ELR (cell line): ENCODE data around the gene LAMB1.
A peak's percentile ranks its signal among the peaks of the same experiment; 100 is the strongest.

Experiments
- DNase-seq: peaks from one replicate; pipeline ENCODE4 v3.0.0-alpha.2; 2015; ENCODE audit warnings: low read depth

Gene LAMB1

DNA sequence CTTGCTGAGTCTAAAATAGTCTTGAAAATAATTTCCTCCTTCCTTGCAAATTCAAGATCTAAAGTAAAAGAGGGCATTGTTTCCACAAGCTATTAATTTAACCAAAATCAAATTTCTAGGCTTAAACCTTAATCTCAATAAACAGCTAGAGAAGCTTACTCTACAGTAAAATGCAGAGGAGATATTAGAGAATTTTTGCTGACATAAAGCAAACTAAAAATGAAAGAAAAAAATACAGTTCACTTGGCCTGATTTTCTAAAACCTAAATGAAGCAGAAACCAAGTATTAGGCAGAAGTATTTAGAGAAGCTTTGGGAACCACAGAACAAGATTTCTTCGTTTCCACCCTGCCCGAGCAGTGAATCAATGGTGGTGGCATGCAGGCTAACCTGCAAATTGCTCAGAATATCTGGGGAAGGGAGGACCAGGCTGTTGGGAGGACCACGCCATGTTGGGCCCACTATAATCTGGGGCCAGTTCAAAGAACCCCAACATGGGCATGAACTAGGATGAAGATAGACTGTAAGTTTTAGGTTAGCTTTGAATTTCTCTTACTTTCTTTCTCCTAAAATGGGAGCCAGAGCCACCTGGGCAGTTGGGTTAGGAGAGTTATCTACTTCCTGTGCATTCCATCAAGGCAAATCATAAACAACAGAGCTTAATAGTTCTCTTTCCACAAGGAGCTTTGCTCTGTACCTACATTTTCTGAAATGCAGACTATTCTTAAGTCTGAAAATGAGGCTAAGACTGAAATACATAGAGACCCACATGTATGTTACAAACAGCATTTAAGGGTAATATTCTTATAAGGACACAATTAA is 4.1 kb downstream of the LAMB1 start:
- DNase-seq, result peak; percentile 29

DNA sequence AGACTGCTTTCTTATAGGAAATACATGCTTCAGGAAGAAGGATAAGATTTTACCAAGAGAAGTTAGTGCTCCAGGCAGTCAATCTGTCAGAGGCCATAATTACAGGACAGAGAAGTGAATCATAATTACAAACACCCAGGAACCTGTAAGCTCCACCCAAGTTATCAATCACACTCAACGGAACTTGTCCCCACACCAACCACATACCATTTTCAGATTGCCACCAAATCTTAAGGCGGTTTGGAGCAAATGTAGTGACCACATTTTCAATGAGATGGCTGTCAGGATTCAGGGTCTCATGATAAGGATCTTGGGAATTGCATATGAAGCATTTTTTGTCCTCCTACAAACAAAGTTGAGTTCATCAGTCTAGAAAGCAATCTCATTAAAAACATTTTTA is 4.8 kb downstream of the LAMB1 start:
- peak; percentile 38 for DNase-seq

DNA sequence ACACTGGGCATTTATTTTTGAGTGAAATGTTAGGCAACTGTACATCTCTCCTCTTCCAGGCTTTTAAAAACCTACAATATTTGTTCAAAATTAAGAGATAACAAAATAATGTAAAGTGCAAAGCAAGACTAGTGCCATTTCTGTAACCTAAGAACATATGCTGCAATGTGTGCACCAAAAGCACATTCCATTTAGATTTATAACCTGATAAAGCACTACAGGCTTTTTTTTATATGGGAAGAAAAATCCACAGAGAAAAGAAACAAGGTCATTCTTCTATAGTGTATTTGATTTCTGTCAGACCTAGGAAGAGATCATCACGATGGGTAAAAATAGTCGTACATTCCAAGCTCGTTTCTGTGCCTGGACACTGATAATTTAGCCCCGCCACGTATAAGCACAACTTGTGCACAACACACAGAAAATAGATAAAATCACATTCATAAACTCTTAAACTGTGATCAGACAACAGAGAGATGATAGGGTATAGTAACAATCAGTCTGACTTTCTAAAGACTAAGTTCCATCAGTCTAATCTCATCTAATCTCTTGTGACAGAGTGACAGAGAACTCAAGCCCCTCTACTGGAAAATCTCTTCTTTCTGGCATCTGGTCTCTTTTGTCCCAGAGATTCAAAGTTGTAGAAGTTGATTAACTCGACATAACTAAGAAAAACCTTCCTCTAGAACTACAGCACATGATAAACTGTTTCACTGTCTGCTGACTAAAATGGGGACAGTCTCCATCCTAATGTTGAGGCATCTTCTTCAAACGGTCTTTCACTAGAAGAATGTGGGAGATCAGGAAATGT is 6.7 kb downstream of the LAMB1 start:
- peak; percentile 79 for DNase-seq

DNA sequence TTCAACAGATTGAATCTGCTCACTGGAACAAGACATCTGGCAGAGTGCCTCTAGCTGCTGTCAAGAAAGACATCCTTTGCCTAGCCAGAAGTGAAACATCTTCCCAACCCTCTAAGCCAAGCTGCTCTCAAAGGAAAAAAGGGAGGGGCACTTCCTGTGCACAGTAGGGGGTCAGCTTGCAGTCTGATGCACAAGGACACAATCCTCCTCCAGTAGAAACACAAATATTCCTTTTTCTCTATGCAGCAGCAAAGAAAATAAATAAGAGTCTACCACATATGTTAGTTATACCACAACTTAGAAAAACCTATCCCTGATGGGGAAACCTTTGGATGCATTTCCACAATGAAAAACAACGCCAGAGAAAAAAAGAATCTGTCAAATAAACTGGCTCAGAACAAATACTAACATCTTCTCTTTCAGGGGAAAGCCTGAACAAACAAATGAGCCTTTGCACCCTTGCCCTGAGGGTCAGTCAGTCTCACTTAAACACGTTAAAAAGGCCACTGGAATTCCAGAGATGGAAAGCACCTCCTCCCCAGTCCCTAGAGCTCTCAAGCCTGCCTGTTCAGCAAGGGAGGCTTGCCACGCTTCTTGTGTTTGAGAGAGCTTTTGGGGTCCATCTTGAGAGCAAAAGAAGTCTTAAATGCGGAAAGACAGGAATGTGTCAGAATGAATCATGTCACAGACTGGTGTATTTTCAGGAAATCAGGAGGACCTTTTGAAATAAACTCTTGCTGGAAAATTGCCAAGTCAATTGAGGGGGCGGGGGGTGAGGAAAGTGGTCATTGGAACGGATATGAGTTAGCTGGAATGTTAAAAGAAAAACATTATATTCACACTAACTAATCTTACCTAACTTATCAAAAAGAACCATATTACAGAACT is 7.5 kb downstream of the LAMB1 start:
- DNase-seq, result peak; percentile 94

DNA sequence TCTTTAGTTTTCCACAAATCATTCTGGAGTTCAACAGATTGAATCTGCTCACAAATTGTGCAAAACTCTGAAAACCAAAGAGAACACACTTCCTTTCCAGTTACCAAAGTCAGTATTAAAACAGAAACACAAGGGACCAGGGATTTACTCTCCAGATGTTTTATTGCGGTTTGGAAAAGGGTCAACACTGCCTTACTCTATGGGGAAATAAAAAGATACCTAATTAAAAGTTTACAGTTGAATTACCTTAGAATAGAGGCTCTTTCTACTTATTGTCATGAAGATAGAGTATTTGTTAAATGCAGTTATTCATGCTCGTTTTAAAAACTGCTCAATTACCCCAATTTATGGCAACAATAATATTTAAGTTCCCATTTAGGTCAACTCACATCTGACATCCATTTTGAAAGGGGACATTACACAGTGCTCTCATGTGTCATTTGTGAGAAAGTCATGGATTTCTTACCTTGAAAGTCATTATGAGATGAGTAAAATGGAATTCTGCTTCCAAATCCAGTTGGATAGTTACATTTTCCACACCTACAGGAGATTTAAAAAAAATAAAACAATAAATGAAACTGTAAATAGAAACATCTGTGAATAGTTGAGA is 8.4 kb downstream of the LAMB1 start:
- no peak for DNase-seq

DNA sequence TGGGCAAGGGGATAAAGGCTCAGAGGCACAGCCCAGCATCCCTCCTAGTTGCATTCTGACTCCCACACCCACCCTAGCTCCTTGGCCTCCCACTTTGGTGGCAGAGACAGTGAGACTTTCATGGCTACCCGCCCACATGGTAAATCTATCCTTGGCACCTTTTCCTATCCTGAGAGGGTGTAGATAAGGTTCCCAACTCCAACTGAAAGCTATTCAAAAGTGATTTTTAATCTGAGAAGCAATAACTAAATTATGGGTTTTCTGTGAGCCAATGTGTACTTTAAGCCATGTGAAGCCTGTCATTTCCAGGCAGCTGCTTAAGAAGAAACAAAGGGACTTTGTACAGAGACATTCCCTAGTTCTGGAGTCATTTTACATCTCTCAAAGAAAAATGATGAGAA is 9.1 kb downstream of the LAMB1 start:
- DNase-seq, result no peak

DNA sequence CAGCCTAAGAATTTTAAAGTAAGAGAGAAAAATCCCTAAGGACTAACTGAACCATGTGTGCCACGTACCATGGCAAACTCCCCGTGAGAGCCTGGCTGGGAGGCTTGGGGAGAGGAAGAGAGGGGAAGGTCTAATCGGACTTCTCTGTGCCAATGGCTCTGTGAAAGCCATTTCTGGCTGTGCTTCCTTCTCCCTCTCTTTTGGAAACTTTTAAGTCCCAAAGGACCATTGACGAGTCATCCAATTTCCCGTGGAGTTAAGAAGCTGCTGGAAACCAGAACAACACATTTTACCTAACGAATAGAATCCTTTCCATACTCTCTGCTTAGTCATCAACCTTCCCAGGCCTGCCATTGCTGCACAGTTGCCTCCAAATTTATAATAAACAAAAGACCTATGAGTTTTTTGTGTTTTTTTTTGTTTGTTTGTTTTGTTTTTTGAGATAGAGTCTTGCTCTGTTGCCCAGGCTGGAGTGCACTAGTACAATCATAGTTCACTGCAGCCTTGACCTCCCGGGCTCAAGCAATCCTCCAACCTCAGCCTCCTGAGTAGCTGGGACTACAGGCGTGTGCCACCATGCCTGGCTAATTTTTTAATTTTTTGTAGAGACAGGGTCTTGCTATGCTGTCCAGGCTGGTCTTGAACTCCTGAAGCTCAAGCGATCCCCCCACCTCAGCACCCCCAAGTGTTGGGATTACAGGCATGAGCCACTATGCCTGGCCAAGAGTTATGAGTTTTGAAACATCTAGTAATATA is 13.2 kb downstream of the LAMB1 start:
- peak; percentile 55 for DNase-seq

DNA sequence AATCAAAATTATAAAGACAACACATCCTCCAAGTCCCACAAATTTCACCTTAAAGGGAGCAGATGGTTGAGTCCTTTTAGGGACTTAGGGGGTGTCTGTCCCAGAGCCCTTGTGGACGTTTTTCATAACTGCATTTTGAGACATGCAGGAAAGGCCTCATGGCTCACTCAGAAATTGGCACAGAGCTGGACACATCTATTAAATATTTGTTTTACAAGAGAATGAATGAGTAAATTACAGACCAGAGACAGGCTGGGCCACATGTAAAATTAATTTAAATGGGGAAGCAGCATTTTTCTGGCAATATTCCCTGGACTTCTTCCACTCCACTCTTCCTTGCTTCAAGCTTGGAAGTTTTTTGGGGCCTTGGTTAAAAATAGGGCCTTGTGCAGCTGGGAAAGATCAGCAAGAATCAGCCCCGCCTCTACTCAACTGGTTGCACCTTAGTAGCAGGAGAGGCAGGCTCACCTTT is 20.0 kb downstream of the LAMB1 start:
- DNase-seq, result peak; percentile 16

DNA sequence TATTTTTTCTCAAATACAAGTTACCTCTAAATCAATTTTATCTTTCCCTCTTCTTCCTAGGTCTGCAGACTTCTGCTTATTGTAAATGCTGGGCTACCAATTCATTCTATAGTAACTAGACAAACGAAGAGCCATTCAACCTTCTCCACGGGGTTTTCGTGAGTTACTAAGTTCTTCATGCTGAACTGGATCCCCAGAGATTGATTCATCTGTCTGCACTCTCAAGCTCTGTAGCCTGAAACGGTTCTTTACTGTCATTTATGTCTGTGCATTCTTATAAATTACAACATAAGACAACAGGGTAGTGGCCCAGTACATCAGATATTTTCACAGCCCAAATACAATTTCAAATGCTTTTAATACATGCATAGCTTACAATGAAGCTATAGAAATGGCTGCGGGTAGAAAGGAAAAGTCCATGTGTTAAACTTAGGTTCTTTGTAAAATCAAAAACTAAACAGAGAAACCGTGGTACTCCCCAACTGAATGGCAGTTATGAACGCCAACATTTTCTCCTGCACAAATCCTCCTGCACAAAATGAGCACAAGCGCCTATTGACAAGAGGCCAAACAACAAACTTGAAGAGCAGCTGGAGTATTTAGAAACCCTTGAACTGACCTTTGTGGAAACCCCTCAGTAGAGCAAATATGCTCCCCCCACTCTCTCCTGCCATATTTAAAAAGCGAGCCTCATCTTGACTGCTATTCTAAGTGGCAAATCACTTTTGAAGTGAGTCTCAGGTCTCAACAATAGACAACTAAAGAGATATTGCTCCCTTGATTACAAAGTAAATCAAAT is 20.7 kb downstream of the LAMB1 start:
- DNase-seq, result no peak

DNA sequence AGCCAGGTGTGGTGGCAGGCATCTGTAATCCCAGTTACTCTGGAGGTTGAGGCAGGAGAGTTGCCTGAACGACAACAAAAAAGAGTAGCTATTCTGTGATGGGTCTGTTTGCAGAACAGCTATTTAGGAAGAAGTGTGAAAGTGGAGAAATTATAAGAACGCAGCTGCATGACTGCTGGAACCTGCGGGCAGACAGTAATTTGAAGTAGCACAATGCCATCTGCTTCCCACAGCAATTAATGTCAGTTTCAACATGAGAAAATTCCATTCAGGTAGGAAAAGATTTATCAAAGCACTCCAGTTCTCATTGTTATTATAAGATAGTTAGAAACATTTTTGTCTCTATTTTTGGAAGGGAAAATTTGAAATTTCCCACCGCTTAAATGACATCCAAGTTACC is 21.5 kb downstream of the LAMB1 start:
- DNase-seq, result no peak

DNA sequence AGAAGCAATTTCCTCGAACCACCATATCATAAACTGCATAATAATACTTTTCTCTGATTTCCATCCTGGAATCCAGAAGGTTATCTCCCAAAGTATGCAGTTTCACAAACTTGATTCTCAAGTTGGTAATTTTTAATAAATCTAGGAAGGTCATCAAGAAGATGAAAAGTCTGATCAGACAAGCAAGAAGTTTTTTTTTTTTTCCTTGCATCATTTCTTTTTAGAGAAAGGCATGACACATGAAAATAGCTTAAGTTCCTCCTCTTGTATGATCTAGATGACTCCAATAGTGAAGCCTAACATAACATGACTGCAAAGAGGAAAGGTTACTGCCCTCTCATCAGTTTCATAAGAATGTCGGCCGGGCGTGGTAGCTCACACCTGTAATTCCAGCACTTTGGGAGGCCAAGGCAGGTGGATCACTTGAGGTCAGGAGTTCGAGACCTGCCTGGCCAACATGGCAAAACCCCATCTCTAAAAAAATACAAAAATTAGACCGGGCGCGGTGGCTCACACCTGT is 22.2 kb downstream of the LAMB1 start:
- DNase-seq, result no peak

DNA sequence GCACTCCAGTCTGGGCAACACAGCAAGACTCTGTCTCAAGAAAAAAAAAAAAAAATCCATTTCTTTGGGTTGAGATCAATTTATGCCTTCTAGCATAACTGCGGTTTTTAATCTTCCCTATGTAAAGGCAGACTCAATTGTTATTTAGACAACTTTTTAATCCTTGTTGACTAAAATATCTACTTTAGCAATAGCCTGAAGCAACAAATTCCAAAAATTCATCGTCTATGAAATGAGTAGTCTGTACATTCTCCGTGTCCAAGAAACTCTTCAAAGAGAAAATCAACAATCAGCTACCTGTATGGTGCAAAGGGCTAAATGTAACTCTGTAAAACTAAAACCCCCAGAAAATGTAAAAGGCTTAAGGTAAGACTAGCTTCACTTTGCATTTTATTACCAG is 22.8 kb downstream of the LAMB1 start:
- DNase-seq, result no peak

DNA sequence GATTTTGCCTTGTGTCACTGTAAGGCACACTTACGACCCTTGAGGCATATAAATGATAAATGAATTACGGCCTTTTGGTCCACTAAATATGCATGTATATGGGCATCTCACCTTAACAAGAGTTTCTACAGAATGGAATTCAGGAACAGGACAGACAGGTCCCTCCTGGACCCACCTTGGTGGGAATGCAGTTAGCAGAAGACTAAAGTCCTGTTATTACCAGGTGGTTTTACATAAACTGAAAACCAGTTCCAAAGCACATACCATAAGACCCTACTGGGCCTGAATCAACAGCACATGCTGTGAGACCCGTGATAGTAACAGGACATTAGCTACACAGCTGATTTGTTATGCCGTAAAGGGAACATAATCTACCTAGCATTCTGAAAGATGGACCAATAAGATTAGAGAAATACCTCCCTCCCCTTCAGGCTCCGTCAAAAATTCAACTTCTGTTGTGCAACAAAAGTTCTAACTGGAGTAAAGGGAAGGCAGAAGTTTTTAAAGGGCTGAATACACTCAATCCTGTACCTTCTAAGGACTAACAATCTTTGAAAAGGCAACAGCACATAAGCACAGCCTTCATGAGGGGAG is 24.0 kb downstream of the LAMB1 start:
- DNase-seq, result no peak

DNA sequence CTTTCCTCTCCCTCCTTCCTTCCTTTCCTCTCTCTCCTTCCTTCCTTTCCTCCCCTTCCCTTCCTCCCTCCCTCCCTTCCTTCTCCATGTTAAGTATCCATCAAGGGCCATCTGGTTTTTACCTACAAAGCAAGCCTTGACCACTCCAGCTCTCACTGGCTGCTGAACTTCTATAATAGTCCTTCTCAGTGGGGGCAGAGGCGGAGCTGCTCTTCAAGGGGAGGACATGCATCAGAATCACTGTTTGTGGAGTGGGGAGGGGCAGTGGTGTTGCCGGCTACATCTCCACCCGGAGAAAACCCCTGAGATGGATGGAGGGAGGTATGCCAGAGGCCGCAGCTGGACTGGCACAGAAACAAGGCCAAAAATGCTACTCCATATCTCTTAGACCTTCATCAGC is 25.9 kb downstream of the LAMB1 start:
- DNase-seq, result no peak

DNA sequence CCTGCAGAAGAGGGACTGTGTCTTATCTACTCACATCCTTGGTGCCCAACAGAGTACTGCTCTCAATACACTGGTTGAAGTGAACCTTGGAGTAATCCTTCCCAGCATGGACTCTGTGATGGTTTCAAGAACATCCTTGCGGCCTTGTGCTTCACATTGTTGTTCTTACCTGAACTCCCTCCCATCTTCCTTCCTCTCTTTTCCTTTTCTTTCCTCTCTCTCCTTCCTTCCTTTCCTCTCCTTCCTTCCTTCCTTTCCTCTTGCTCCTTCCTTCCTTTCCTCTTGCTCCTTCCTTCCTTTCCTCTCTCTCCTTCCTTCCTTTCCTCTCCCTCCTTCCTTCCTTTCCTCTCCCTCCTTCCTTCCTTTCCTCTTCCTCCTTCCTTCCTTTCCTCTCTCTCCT is 26.3 kb downstream of the LAMB1 start:
- DNase-seq, result no peak

DNA sequence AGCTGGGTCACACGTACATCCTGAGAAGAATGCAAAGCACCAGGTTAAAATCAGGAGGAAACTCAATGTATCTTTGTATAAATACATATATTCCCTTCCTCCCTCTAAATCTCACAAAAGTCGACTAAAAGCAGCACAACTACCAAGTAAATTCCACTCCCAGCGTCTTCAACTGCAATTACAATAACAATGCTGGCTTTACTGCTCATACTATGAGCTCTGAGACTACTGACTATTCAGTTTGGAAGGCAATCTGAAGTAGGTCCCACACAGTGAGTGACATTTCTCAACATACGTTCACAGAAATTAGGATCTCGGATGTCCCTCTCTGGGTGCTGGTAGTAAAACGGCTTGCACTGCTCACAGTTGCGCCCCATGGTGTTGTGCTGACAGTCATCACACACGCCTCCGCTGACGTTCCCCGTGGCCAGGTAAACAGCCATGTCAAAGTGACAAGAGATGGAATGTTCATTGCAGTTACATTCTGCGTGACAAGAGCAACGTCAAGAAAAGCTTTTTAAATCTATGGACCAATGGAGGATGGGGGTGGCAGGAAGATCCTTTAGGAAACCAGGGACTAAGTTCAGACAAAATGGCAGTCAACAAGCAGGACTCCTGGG is 27.5 kb downstream of the LAMB1 start:
- DNase-seq, result no peak

DNA sequence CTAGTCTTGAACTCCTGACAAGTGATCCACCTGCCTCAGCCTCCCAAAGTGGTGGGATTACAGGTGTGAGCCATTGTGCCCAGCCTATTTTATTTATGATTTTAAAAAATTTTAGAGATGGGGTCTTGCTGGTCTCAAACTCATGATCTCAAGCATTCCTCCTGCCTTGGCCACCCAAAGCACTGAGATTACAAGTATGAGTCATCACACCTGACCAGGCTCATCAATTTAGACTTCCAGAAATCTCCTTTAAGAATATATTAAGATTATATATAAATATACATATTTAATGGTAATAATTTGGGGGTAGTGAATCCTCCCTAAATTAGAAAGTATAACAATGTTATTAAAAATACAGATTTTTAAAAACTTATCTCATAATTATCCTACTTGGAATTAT is 29.1 kb downstream of the LAMB1 start:
- no peak for DNase-seq

DNA sequence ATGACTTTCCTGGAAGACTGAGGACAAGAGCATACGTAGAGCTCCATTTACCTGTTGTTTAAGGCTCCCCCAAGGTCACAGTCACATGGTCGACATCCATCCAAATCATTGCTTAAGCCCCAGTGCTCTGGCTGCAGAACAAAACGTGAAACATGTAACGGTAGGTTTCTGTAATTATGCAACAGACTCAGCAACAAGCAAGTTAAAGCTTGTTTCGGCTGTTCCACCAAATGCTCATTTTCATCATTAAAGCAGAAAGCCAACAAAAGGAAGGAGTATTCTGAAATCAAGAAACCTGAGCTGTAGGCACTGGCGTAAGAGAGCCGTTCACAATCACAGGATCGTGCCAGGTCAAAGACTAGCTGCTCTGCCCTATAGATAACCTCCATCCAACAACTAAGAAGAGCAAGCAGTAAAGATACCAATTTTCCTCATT is 30.0 kb downstream of the LAMB1 start:
- no peak for DNase-seq

DNA sequence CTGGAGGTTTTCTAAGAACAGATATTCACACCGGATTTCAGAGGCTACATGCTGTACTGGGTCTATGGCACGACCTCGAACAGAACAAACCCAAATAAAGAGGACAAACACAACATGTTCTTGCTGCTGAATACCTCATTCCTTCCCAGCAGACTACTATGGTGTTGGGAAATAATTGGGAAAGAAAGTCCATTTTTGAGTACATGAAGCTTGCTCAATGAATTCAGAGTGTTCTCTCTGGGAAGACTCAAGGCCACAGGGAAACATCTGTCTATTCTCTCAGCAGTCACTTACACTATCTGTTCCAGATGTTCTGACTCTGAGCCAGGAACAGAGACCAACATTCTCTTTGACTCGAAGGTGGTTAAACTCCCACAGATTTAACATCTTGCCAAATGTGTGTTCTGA is 30.9 kb downstream of the LAMB1 start:
- no peak for DNase-seq
